K562 (cell line): ENCODE measurements around the gene ARHGAP32. TPM values are rescaled to one million over a fixed set of nuclear protein-coding genes. Genes with fewer than 3 reads are reported as not detected.
"Not testable (repeated sequence)": the region's sequence is repeated elsewhere in the genome, so short reads cannot be mapped to it uniquely, and the experiment has no call there.

Source experiments
- ATAC-seq: fragments of 200-7000 bp; cut with Tn5 transposase; 3 replicates; pipeline ENCODE4 v1.9.1; 2020; ENCODE audit warnings: moderate library complexity
- BruUV-seq: library from RNA; stranded (reverse); fragments of 400-500 nt; replicated peaks from 2 replicates; lab custom pipeline; 2021; lab: Mats Ljungman, UMichigan
- CTCF ChIA-PET: fragments of 300-600 bp; formaldehyde crosslinking; extraction: SDS; loops from one replicate; lab custom pipeline; 2021; ENCODE audit warnings: low intra/inter-chr PET ratio; lab: Yijun Ruan, JAX
- POLR2A ChIA-PET: fragments of 300-600, 350-650 bp; sonication (Branson Sonifier 250); formaldehyde crosslinking; extraction: SDS; loops from one replicate; lab custom pipeline; 2021; ENCODE audit warnings: antibody characterized with exemption, inconsistent platforms; lab: Yijun Ruan, JAX
- DNase-seq, 4 experiments: peaks; one replicate each; pipeline versions ENCODE4 v3.0.0 to v3.0.0-alpha.2; 2011 to 2018; ENCODE audit warnings: low spot score in 3 of 4, mixed read lengths in 3 of 4; ENCODE audit errors: extremely low read depth in 1 of 4
- FAIRE-seq: peaks from 2 replicates; lab custom pipeline; 2011; peaks lifted over from hg19 to GRCh38; lab: Jason Lieb, UNC
- H2AFZ ChIP-seq: 2 replicates; pipeline ENCODE4 v1.6.0; 2011; ENCODE audit warnings: low read depth, low read length, control low read depth, inconsistent platforms
- H3K27ac ChIP-seq: fragments of 200-600 bp; 3 replicates; pipeline ENCODE4 v1.8.0; 2011; ENCODE audit warnings: low read depth, mild to moderate bottlenecking, control low read depth, inconsistent platforms, low read length, moderate library complexity, mixed read lengths; ENCODE audit errors: extremely low read depth
- H3K27me3 ChIP-seq, 2 experiments: fragments of 300-600 bp in 1 of 2; 2 replicates in 1 of 2; 3 replicates in 1 of 2; pipeline versions ENCODE4 v1.6.0 to v1.8.0; 2011; ENCODE audit warnings: inconsistent platforms in 2 of 2, low read length in 2 of 2, mild to moderate bottlenecking in 1 of 2, mixed read lengths in 1 of 2, moderate library complexity in 1 of 2; ENCODE audit not compliant: control insufficient read depth in 2 of 2, insufficient read depth in 2 of 2
- H3K36me3 ChIP-seq: fragments of 300-600 bp; 3 replicates; pipeline ENCODE4 v1.8.0; 2011; ENCODE audit warnings: mild to moderate bottlenecking, low read length, inconsistent platforms; ENCODE audit not compliant: control insufficient read depth, insufficient read depth
- H3K4me1 ChIP-seq, 2 experiments: fragments of 200-600 bp in 1 of 2; replicated peaks in 1 of 2; 2 replicates in 1 of 2; 3 replicates in 1 of 2; pipeline versions ENCODE4 v1.5.1 to v1.8.0; 2011; ENCODE audit warnings: inconsistent platforms in 2 of 2, low read length in 2 of 2, mild to moderate bottlenecking in 1 of 2, mixed read lengths in 1 of 2, moderate library complexity in 1 of 2; ENCODE audit not compliant: control insufficient read depth in 2 of 2, insufficient read depth in 2 of 2
- H3K4me2 ChIP-seq: 2 replicates; pipeline ENCODE4 v1.6.1; 2011; ENCODE audit warnings: low read length, control low read depth, inconsistent platforms, mixed read lengths; ENCODE audit not compliant: insufficient read depth
- H3K4me3 ChIP-seq: fragments of 200-600 bp; sonication (generic), shearing (Covaris generic); 2 replicates; pipeline ENCODE4 v1.5.1; 2016; ENCODE audit warnings: control low read depth, inconsistent platforms
- H3K79me2 ChIP-seq: fragments of 200-600 bp; 3 replicates; pipeline ENCODE4 v1.8.0; 2011; ENCODE audit warnings: low read length, inconsistent platforms; ENCODE audit not compliant: control insufficient read depth, insufficient read depth
- H3K9ac ChIP-seq, 2 experiments: 2 replicates each; pipeline versions ENCODE4 v1.6.0 to v1.6.1; 2011; ENCODE audit warnings: low read depth in 2 of 2, low read length in 2 of 2, control low read depth in 1 of 2, inconsistent platforms in 1 of 2, mild to moderate bottlenecking in 1 of 2, mixed read lengths in 1 of 2; ENCODE audit not compliant: insufficient read depth in 1 of 2
- H3K9me1 ChIP-seq: one replicate; pipeline ENCODE4 v1.6.0; 2011; ENCODE audit warnings: inconsistent platforms, mild to moderate bottlenecking, low read length, moderate library complexity; ENCODE audit not compliant: control insufficient read depth, insufficient read depth
- H3K9me3 ChIP-seq: replicated peaks from 2 replicates; pipeline ENCODE4 v1.5.1; 2011; ENCODE audit warnings: low read depth, low read length, inconsistent platforms; ENCODE audit not compliant: control insufficient read depth, insufficient read depth
- H4K20me1 ChIP-seq: replicated peaks from 2 replicates; pipeline ENCODE4 v1.6.1; 2011; ENCODE audit warnings: low read length, inconsistent platforms, mixed read lengths; ENCODE audit not compliant: control insufficient read depth, insufficient read depth
- CHD2 ChIP-seq: IDR thresholded peaks from 2 replicates; pipeline ENCODE4 v1.6.1; 2011; ENCODE audit warnings: low read depth, low read length
- FOXA3 ChIP-seq, 2 experiments: fragments of 450-650 bp in 1 of 2; sonication (generic) in 1 of 2; formaldehyde crosslinking; IDR thresholded peaks in 1 of 2; conservative IDR thresholded peaks in 1 of 2; 2 replicates each; pipeline versions ENCODE4 v1.4.0 to v1.8.0; 2020 to 2022; ENCODE audit warnings: mild to moderate bottlenecking in 2 of 2, missing genetic modification reagents in 1 of 2
- HNRNPLL ChIP-seq: fragments of 200-400 bp; formaldehyde crosslinking; IDR thresholded peaks from 2 replicates; pipeline ENCODE4 v1.6.1; 2017; ENCODE audit warnings: low read length, low read depth, mild to moderate bottlenecking; ENCODE audit not compliant: poor library complexity, severe bottlenecking
- HNRNPUL1 ChIP-seq: fragments of 200-400 bp; formaldehyde crosslinking; IDR thresholded peaks from 2 replicates; pipeline ENCODE4 v1.6.1; 2017; ENCODE audit warnings: low read length
- LCOR ChIP-seq: sonication (generic); formaldehyde crosslinking; IDR thresholded peaks from 2 replicates; pipeline ENCODE4 v1.8.0; 2022; ENCODE audit warnings: mild to moderate bottlenecking, missing genetic modification reagents
- MAFF ChIP-seq: IDR thresholded peaks from 2 replicates; pipeline ENCODE4 v1.6.1; 2012; ENCODE audit warnings: low read length, improper control_type of control experiment
- NONO ChIP-seq, 2 experiments: fragments of 200-400 bp in 1 of 2; fragments of 450-650 bp in 1 of 2; formaldehyde crosslinking in 1 of 2; IDR thresholded peaks; 2 replicates each; pipeline ENCODE4 v1.6.1; 2017; ENCODE audit warnings: low read depth in 2 of 2, mild to moderate bottlenecking in 2 of 2, moderate library complexity in 2 of 2, low read length in 1 of 2
- PHB ChIP-seq: fragments of 250-450 bp; sonication (Bioruptor Pico); IDR thresholded peaks from 2 replicates; pipeline ENCODE4 v1.5.0; 2021
- PPARD ChIP-seq: fragments of 250-450 bp; sonication (Bioruptor Pico); IDR thresholded peaks from 2 replicates; pipeline ENCODE4 v1.8.0; 2022; ENCODE audit warnings: inconsistent platforms, mild to moderate bottlenecking, moderate library complexity
- RAD21 ChIP-seq, 2 experiments: fragments of 250-450 bp in 1 of 2; fragments of 450-650 bp in 1 of 2; sonication (Bioruptor Pico) in 1 of 2; formaldehyde crosslinking in 1 of 2; IDR thresholded peaks in 1 of 2; conservative IDR thresholded peaks in 1 of 2; 2 replicates each; pipeline versions ENCODE4 v1.4.0 to v1.8.0; 2020 to 2022; ENCODE audit warnings: mild to moderate bottlenecking in 2 of 2, moderate library complexity in 1 of 2
- RFX7 ChIP-seq: fragments of 250-450 bp; sonication (Bioruptor Pico); IDR thresholded peaks from 2 replicates; pipeline ENCODE4 v1.5.1; 2021; ENCODE audit warnings: mild to moderate bottlenecking
- SMAD4 ChIP-seq: fragments of 250-450 bp; sonication (Bioruptor Pico); conservative IDR thresholded peaks from 2 replicates; pipeline ENCODE4 v1.8.0; 2021; ENCODE audit warnings: inconsistent platforms, mild to moderate bottlenecking, moderate library complexity
- SMARCB1 ChIP-seq: IDR thresholded peaks from 2 replicates; pipeline ENCODE4 v1.6.1; 2011; ENCODE audit warnings: improper control_type of control experiment, low read depth; ENCODE audit not compliant: insufficient read length
- TAF15 ChIP-seq: fragments of 200-400 bp; formaldehyde crosslinking; IDR thresholded peaks from 2 replicates; pipeline ENCODE4 v1.6.1; 2017; ENCODE audit warnings: mild to moderate bottlenecking, low read depth, low read length, moderate library complexity
- TCF7L2 ChIP-seq: fragments of 150-350 bp; IDR thresholded peaks from 2 replicates; pipeline ENCODE4 v1.6.1; 2016; ENCODE audit warnings: low read depth, mild to moderate bottlenecking, low read length, moderate library complexity
- WGBS: fragments of 100-300 bp; shearing (Covaris generic); methylation state at CpG from one replicate; pipeline ENCODE4 v1.1.6; 2016; ENCODE audit warnings: low coverage, mixed read lengths; ENCODE audit not compliant: insufficient coverage; ENCODE audit errors: missing lambda C conversion rate; 5-methylcytosine and 5-hydroxymethylcytosine counted together
- in situ Hi-C: fragments of 300-500 bp; cut with MboI; formaldehyde crosslinking; loops from 4 replicates; pipeline ENCODE4 v1.15.0; 2018; ENCODE audit warnings: inconsistent platforms, mixed read lengths
- intact Hi-C: fragments of 100-400 bp; cut with micrococcal nuclease; formaldehyde crosslinking; loops from 2 replicates; pipeline ENCODE4 v1.14.2; 2022
- polyA plus RNA-seq, 8 experiments: library from polyadenylated mRNA; depleted of rRNA in 4 of 8; stranded (reverse) in 5 of 8; unstranded in 3 of 8; fragments of >200 nt; fragmentation: Nextera tagmentation in 2 of 8; fragmentation: Illumina TruSeq in 1 of 8; extraction: Ambion mirVana in 2 of 8; extraction: Trizol in 1 of 8; gene quantifications; 2 replicates each; pipeline versions ENCODE4 v1.2.1 to v1.2.3, GENCODE V29; 2011 to 2014; ENCODE audit warnings: inconsistent platforms in 1 of 8, missing spikeins in 1 of 8
- total RNA-seq, 7 experiments: library from RNA; depleted of rRNA in 6 of 7; stranded (reverse); fragments of >200 nt in 6 of 7; fragmentation: Illumina TruSeq in 2 of 7; extraction: Trizol in 2 of 7; gene quantifications; 2 replicates each; pipeline versions ENCODE4 v1.2.1 to v1.2.3, GENCODE V29; 2011 to 2021; ENCODE audit warnings: low replicate concordance in 1 of 7

The ARHGAP32 gene
- total and polyA plus RNA-seq, 9 of the 15 experiments (the other 6 are each of a cell fraction or from before 2014, with no cell fraction given): 0.18 TPM; not detected in 8

DNA sequence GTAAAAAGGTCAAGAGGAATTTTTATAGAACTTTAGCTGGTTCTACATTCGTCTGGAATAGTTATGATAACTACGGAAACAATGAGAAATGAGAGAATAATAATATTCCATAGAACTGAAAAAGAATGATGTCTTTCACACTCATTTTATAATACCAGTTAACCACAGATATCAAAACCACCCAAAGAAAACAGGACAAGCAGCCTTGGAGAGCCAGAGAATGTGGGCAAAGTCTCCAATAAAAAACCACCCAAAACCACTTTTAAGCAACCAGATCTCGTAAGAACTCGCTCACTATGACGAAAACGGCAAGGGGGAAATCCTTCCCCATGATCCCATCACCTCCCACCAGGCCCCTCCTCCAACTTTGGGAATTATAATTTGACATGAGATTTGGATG lies 60.8 kb downstream of the ARHGAP32 start (continued):
- TF ChIP-seq TCF7L2: no peak
- TF ChIP-seq SMARCB1: no peak
- TF ChIP-seq, all 486 proteins: peak for 0

DNA sequence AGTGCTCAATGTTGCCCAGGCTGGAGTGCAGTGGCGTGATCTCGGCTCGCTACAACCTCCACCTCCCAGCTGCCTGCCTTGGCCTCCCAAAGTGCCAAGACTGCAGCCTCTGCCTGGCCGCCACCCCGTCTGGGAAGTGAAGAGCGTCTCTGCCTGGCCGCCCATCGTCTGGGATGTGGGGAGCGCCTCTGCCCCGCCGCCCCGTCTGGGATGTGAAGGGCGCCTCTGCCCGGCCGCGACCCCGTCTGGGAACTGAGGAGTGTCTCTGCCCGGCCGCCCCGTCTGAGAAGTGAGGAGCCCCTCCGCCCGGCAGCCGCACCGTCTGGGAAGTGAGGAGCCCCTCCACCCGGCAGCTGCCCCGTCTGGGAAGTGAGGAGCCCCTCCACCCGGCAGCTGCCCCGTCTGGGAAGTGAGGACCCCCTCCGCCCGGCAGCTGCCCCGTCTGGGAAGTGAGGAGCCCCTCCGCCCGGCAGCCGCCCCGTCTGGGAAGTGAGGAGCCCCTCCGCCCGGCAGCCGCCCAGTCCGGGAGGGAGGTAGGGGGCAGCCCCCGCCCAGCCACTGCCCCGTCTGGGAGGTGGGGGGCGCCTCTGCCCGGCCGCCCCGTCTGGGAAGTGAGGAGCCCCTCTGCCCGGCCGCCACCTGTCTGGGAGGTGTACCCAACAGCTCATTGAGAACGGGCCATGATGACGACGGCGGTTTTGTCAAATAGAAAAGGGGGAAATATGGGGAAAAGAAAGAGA lies 63.1 kb downstream of the ARHGAP32 start:
- DNase-seq, intact Hi-C loops, H3K79me2 ChIP-seq, H3K4me1 ChIP-seq, H3K4me2 ChIP-seq, H3K9ac ChIP-seq, BruUV-seq, FAIRE-seq, H3K27ac ChIP-seq, H2AFZ ChIP-seq, H3K36me3 ChIP-seq, H3K4me3 ChIP-seq, POLR2A ChIA-PET, CTCF ChIA-PET, H3K9me3 ChIP-seq, H3K27me3 ChIP-seq, in situ Hi-C loops, ATAC-seq, H4K20me1 ChIP-seq, H3K9me1 ChIP-seq: not testable (repeated sequence)
- under 1% methylated on average over 12 of the region's 51 CpGs for WGBS

DNA sequence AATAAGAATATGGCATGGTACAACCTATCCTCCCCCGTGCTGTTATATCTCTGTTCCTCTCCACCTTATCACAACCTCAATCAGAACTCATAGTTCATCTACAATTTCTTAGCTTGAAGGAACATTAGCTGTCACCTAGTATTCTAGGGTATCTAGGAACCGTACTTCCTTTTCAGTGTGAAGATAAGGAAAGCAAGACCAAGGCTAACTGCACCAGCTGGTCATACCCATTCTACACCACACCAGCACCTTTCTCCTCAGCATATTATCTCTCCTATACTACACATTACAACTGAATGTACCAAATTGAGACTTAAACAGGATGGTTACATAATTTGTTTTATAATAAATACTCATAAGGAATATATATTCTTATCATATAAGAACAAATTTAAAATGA lies 73.1 kb downstream of the ARHGAP32 start:
- no peak overlapping the region for H3K4me3 ChIP-seq
- in situ Hi-C loops: no loop called here
- no peaks in the 10 kb centered on the region for H3K4me1 ChIP-seq
- intact Hi-C loops: loop anchor here (10.0 kb wide), 1 partner anchor 234 kb away; no protein-coding TSS in a partner anchor
- no TSS peak for BruUV-seq
- DNase-seq (no peak), FAIRE-seq (no peak), ATAC-seq (no peak)
- no peaks in the 10 kb centered on the region for H3K36me3 ChIP-seq
- H3K4me2 ChIP-seq: no peak overlapping the region
- WGBS: 0% methylated on average over 2 of the region's 2 CpGs
- H3K9me3 ChIP-seq: no peaks in the 10 kb centered on the region
- no peak overlapping the region for H2AFZ ChIP-seq
- no peak overlapping the region for H3K9ac ChIP-seq
- H4K20me1 ChIP-seq: no peaks in the 10 kb centered on the region
- CTCF ChIA-PET: interaction anchor here (0.9 kb wide), 1 partner anchor 630 kb away, joined by 3 read pairs; no protein-coding TSS in a partner anchor
- no peaks in the 10 kb centered on the region for H3K9me1 ChIP-seq
- POLR2A ChIA-PET: no interaction called here
- no peaks in the 10 kb centered on the region for H3K27me3 ChIP-seq
- no peak overlapping the region for H3K27ac ChIP-seq
- H3K79me2 ChIP-seq: no peaks in the 10 kb centered on the region
- no peak for TF ChIP-seq RFX7 (CRISPR knock-in tag)
- no peak for TF ChIP-seq FOXA3 (CRISPR knock-in tag; conservative IDR thresholded peaks at IDR 0.05 in 1 of 2, IDR thresholded peaks at IDR 0.05 in 1 of 2)
- no peak for TF ChIP-seq TAF15
- TF ChIP-seq PPARD: no peak
- TF ChIP-seq NONO (IDR thresholded peaks at IDR 0.05; ENCODE audit: low read depth in 2 of 2, low read length in 1 of 2): no peak
- no peak for TF ChIP-seq SMAD4 (CRISPR knock-in tag)
- TF ChIP-seq HNRNPLL: no peak
- no peak for TF ChIP-seq CHD2
- TF ChIP-seq PHB (CRISPR knock-in tag): no peak
- TF ChIP-seq HNRNPUL1: no peak
- no peak for TF ChIP-seq MAFF
- TF ChIP-seq LCOR: no peak
- no peak for TF ChIP-seq RAD21 (CRISPR knock-in tag; conservative IDR thresholded peaks at IDR 0.05 in 1 of 2, IDR thresholded peaks at IDR 0.05 in 1 of 2)
